CD4-positive, alpha-beta T cell treated with Interleukin-15 for 4 hours (primary cell): ENCODE results near the gene DPYSL3.

Experiments used
- DNase-seq: peaks from one replicate; pipeline ENCODE4 v3.0.0-alpha.2; 2020; ENCODE audit warnings: low spot score

Gene DPYSL3

GRCh38 chr5:147437161-147437596 is 72.7 kb downstream of the DPYSL3 start:
- no peak for DNase-seq

GRCh38 chr5:147436596-147436995 is 73.3 kb downstream of the DPYSL3 start:
- DNase-seq = no peak

GRCh38 chr5:147434049-147434448 is 75.8 kb downstream of the DPYSL3 start:
- DNase-seq = no peak

- no peak for DNase-seq
Observed at GRCh38 chr5:147432323-147432722, 77.5 kb downstream of the DPYSL3 start.

- DNase-seq = no peak
Observed at GRCh38 chr5:147431586-147431985, 78.3 kb downstream of the DPYSL3 start.

GRCh38 chr5:147430628-147431027 is 79.2 kb downstream of the DPYSL3 start:
- DNase-seq = no peak

- DNase-seq = no peak
Observed at GRCh38 chr5:147427521-147428401, 82.1 kb downstream of the DPYSL3 start.

- DNase-seq = no peak
Observed at GRCh38 chr5:147426640-147427327, 83.1 kb downstream of the DPYSL3 start.

GRCh38 chr5:147418613-147419012 is 91.3 kb downstream of the DPYSL3 start:
- DNase-seq = no peak

- no peak for DNase-seq
Observed at GRCh38 chr5:147417135-147417813, 92.6 kb downstream of the DPYSL3 start.

- no peak for DNase-seq
Observed at GRCh38 chr5:147415651-147416050, 94.2 kb downstream of the DPYSL3 start.

- no peak for DNase-seq
Observed at GRCh38 chr5:147413266-147413665, 96.6 kb downstream of the DPYSL3 start.

GRCh38 chr5:147412561-147412960 is 97.3 kb downstream of the DPYSL3 start:
- DNase-seq = no peak

- no peak for DNase-seq
Observed at GRCh38 chr5:147411359-147412319, 98.2 kb downstream of the DPYSL3 start.

- DNase-seq = no peak
Observed at GRCh38 chr5:147410496-147411358, 99.1 kb downstream of the DPYSL3 start.

GRCh38 chr5:147408980-147409379 is 100.9 kb downstream of the DPYSL3 start:
- DNase-seq = no peak

GRCh38 chr5:147407094-147407681 is 102.7 kb downstream of the DPYSL3 start:
- DNase-seq = no peak

GRCh38 chr5:147406636-147407035 is 103.2 kb downstream of the DPYSL3 start:
- no peak for DNase-seq

GRCh38 chr5:147404706-147405105 is 105.2 kb downstream of the DPYSL3 start:
- DNase-seq = no peak
